GM12878 (cell line): ENCODE data around the gene ICE1. TPM values are rescaled to one million over a fixed set of nuclear protein-coding genes. Genes with fewer than 3 reads are reported as not detected.

ENCODE experiments used
- ASH2L ChIP-seq: fragments of 300-600, 200-600 bp; sonication (generic); IDR thresholded peaks from 2 replicates; pipeline ENCODE4 v1.6.1; 2017; ENCODE audit warnings: low read depth, mild to moderate bottlenecking, borderline replicate concordance
- CBFB ChIP-seq: IDR thresholded peaks from 2 replicates; pipeline ENCODE4 v1.6.1; 2016; ENCODE audit warnings: antibody characterized with exemption, low read depth
- CBX5 ChIP-seq: sonication (generic); IDR thresholded peaks from 2 replicates; pipeline ENCODE4 v1.6.1; 2016; ENCODE audit warnings: low read depth, moderate library complexity, mild to moderate bottlenecking, inconsistent platforms
- CREB1 ChIP-seq: IDR thresholded peaks from 2 replicates; pipeline ENCODE4 v1.6.1; 2012; ENCODE audit warnings: low read depth, mild to moderate bottlenecking, inconsistent platforms
- EGR1 ChIP-seq, 2 experiments: IDR thresholded peaks; 1 replicate in 1 of 2; 2 replicates in 1 of 2; pipeline ENCODE4 v1.6.1; 2011 to 2012; ENCODE audit warnings: low read depth in 2 of 2, low read length in 2 of 2, borderline replicate concordance in 1 of 2, mild to moderate bottlenecking in 1 of 2, moderate library complexity in 1 of 2
- ETV6 ChIP-seq, 2 experiments: fragments of 450-650 bp in 1 of 2; IDR thresholded peaks in 1 of 2; conservative IDR thresholded peaks in 1 of 2; 2 replicates each; pipeline ENCODE4 v1.6.1; 2014; ENCODE audit warnings: antibody characterized with exemption in 1 of 2, borderline replicate concordance in 1 of 2, low read depth in 1 of 2, mild to moderate bottlenecking in 1 of 2, moderate library complexity in 1 of 2
- FOXK2 ChIP-seq: fragments of 450-650 bp; IDR thresholded peaks from 2 replicates; pipeline ENCODE4 v1.6.1; 2017; ENCODE audit warnings: mild to moderate bottlenecking, moderate library complexity
- IKZF2 ChIP-seq, 2 experiments: fragments of 450-650 bp; IDR thresholded peaks; 2 replicates each; pipeline ENCODE4 v1.6.1; 2017; ENCODE audit warnings: mild to moderate bottlenecking in 2 of 2, moderate library complexity in 2 of 2
- SMAD5 ChIP-seq: IDR thresholded peaks from 2 replicates; pipeline ENCODE4 v1.6.1; 2016; ENCODE audit warnings: antibody characterized with exemption, low read depth
- SREBF2 ChIP-seq: IDR thresholded peaks from 2 replicates; pipeline ENCODE4 v1.6.1; 2012; ENCODE audit warnings: mild to moderate bottlenecking, low read length
- STAT1 ChIP-seq: fragments of 450-650 bp; conservative IDR thresholded peaks from 2 replicates; pipeline ENCODE4 v1.6.1; 2014; ENCODE audit warnings: antibody characterized with exemption, mild to moderate bottlenecking
- YY1 ChIP-seq: IDR thresholded peaks from 2 replicates; pipeline ENCODE4 v1.6.1; 2011; ENCODE audit warnings: low read depth, mild to moderate bottlenecking, low read length
- ZBTB33 ChIP-seq: fragments of 450-650 bp; IDR thresholded peaks from 2 replicates; pipeline ENCODE4 v1.6.1; 2017; ENCODE audit warnings: mild to moderate bottlenecking
- polyA plus RNA-seq, 11 experiments: library from polyadenylated mRNA; depleted of rRNA in 4 of 11; unstranded in 6 of 11; stranded (reverse) in 5 of 11; fragments of >200 nt; fragmentation: Nextera tagmentation in 4 of 11; fragmentation: Illumina TruSeq in 1 of 11; extraction: Ambion mirVana in 4 of 11; extraction: Trizol in 1 of 11; gene quantifications; 1 replicate in 1 of 11; 2 replicates in 10 of 11; pipeline versions ENCODE4 v1.2.1 to v1.2.3, GENCODE V29; 2011 to 2016; ENCODE audit warnings: inconsistent platforms in 2 of 11, missing spikeins in 2 of 11, low read depth in 1 of 11
- total RNA-seq, 4 experiments: library from RNA; depleted of rRNA in 3 of 4; stranded (reverse); fragments of >200 nt in 3 of 4; fragmentation: Illumina TruSeq in 1 of 4; extraction: Trizol in 1 of 4; gene quantifications; 2 replicates each; pipeline versions ENCODE4 v1.2.1 to v1.2.3, GENCODE V29; 2013 to 2021
- TF ChIP-seq, protein P1 (sequence below): fragments of 450-650 bp; IDR thresholded peaks from 2 replicates; pipeline ENCODE4 v1.6.1; 2016; ENCODE audit warnings: mild to moderate bottlenecking
- TF ChIP-seq, protein P2 (sequence below): fragments of 450-650 bp; IDR thresholded peaks from 2 replicates; pipeline ENCODE4 v1.6.1; 2016; ENCODE audit warnings: mild to moderate bottlenecking
- TF ChIP-seq, protein P3 (sequence below): fragments of 450-650 bp; formaldehyde crosslinking; IDR thresholded peaks from 2 replicates; pipeline ENCODE4 v1.4.0; 2022; ENCODE audit warnings: mild to moderate bottlenecking, moderate library complexity
- TF ChIP-seq, protein P4 (sequence below): IDR thresholded peaks from 2 replicates; pipeline ENCODE4 v1.6.1; 2012; ENCODE audit warnings: low read length, inconsistent platforms

Gene ICE1
- total and polyA plus RNA-seq, 10 of the 15 experiments (the other 5 are each of a cell fraction or from before 2014, with no cell fraction given): 3.8 to 31.4 (median 18.9) TPM

- TF ChIP-seq SMAD5 (no peak), EGR1 (IDR thresholded peaks at IDR 0.05; ENCODE audit: borderline replicate concordance in 1 of 2, low read depth in 2 of 2, low read length in 2 of 2) (0 out of 3 replicates have a peak, but pooled peaks of 1 of the 2 experiments have one; percentile 11), ASH2L (no peak), ZBTB33 (peak; percentile 33; the same call in 1 of the 2 replicates), YY1 (peak; percentile 99), CBX5 (peak; percentile 54; the same call in 1 of the 2 replicates), CREB1 (0 out of 2 replicates have a peak, but pooled peaks have one; percentile 34), STAT1 (no peak), FOXK2 (no peak), CBFB (no peak), SREBF2 (no peak), IKZF2 (IDR thresholded peaks at IDR 0.05) (no peak), ETV6 (conservative IDR thresholded peaks at IDR 0.05 in 1 of 2, IDR thresholded peaks at IDR 0.05 in 1 of 2; ENCODE audit: borderline replicate concordance in 1 of 2, low read depth in 1 of 2) (peak in 1 of 2 experiments; percentile 86; a peak in 2 of 4 replicates)
- TF ChIP-seq, protein P1, sequence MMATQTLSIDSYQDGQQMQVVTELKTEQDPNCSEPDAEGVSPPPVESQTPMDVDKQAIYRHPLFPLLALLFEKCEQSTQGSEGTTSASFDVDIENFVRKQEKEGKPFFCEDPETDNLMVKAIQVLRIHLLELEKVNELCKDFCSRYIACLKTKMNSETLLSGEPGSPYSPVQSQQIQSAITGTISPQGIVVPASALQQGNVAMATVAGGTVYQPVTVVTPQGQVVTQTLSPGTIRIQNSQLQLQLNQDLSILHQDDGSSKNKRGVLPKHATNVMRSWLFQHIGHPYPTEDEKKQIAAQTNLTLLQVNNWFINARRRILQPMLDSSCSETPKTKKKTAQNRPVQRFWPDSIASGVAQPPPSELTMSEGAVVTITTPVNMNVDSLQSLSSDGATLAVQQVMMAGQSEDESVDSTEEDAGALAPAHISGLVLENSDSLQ: peak; percentile 80
- TF ChIP-seq, protein P2, sequence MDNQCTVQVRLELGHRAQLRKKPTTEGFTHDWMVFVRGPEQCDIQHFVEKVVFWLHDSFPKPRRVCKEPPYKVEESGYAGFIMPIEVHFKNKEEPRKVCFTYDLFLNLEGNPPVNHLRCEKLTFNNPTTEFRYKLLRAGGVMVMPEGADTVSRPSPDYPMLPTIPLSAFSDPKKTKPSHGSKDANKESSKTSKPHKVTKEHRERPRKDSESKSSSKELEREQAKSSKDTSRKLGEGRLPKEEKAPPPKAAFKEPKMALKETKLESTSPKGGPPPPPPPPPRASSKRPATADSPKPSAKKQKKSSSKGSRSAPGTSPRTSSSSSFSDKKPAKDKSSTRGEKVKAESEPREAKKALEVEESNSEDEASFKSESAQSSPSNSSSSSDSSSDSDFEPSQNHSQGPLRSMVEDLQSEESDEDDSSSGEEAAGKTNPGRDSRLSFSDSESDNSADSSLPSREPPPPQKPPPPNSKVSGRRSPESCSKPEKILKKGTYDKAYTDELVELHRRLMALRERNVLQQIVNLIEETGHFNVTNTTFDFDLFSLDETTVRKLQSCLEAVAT: 0 out of 2 replicates have a peak, but pooled peaks have one; percentile 43
- TF ChIP-seq, protein P3, sequence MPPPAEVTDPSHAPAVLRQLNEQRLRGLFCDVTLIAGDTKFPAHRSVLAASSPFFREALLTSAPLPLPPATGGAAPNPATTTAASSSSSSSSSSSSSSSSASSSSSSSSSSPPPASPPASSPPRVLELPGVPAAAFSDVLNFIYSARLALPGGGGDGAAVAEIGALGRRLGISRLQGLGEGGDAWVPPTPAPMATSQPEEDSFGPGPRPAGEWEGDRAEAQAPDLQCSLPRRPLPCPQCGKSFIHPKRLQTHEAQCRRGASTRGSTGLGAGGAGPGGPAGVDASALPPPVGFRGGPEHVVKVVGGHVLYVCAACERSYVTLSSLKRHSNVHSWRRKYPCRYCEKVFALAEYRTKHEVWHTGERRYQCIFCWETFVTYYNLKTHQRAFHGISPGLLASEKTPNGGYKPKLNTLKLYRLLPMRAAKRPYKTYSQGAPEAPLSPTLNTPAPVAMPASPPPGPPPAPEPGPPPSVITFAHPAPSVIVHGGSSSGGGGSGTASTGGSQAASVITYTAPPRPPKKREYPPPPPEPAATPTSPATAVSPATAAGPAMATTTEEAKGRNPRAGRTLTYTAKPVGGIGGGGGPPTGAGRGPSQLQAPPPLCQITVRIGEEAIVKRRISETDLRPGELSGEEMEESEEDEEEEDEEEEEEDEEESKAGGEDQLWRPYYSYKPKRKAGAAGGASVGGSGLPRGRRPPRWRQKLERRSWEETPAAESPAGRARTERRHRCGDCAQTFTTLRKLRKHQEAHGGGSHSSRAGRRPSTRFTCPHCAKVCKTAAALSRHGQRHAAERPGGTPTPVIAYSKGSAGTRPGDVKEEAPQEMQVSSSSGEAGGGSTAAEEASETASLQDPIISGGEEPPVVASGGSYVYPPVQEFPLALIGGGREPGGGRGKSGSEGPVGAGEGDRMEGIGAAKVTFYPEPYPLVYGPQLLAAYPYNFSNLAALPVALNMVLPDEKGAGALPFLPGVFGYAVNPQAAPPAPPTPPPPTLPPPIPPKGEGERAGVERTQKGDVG: peak; percentile 92
- TF ChIP-seq, protein P4, sequence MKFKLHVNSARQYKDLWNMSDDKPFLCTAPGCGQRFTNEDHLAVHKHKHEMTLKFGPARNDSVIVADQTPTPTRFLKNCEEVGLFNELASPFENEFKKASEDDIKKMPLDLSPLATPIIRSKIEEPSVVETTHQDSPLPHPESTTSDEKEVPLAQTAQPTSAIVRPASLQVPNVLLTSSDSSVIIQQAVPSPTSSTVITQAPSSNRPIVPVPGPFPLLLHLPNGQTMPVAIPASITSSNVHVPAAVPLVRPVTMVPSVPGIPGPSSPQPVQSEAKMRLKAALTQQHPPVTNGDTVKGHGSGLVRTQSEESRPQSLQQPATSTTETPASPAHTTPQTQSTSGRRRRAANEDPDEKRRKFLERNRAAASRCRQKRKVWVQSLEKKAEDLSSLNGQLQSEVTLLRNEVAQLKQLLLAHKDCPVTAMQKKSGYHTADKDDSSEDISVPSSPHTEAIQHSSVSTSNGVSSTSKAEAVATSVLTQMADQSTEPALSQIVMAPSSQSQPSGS: peak; percentile 45; the same call in 1 of the 2 replicates
Observed at GRCh38 chr5:5523066-5523505, 100.6 kb downstream of the ICE1 start (continued).
